K562 (cell line): ENCODE data around the gene GNAQ. TPM values are rescaled to one million over a fixed set of nuclear protein-coding genes. Genes with fewer than 3 reads are reported as not detected.

Source experiments
- C11orf30 ChIP-seq: fragments of 450-650 bp; IDR thresholded peaks from 2 replicates; pipeline ENCODE4 v1.6.1; 2016; ENCODE audit warnings: low read depth, mild to moderate bottlenecking
- CBFA2T3 ChIP-seq: fragments of 450-650 bp; IDR thresholded peaks from 2 replicates; pipeline ENCODE4 v1.6.1; 2017
- CCNT2 ChIP-seq: IDR thresholded peaks from 2 replicates; pipeline ENCODE4 v1.6.1; 2011; ENCODE audit warnings: borderline replicate concordance, low read depth, mild to moderate bottlenecking, moderate library complexity, mixed read lengths, low read length; ENCODE audit not compliant: insufficient read length; ENCODE audit errors: extremely low read depth
- CGGBP1 ChIP-seq: fragments of 250-450 bp; sonication (Bioruptor Pico); IDR thresholded peaks from 2 replicates; pipeline ENCODE4 v1.9.0; 2021; ENCODE audit warnings: mild to moderate bottlenecking
- CHD1 ChIP-seq: fragments of 200-600 bp; sonication (generic); IDR thresholded peaks from one replicate; pipeline ENCODE4 v1.6.1; 2012; ENCODE audit warnings: mild to moderate bottlenecking, moderate library complexity, low read length, inconsistent platforms
- EHMT2 ChIP-seq: fragments of 450-650 bp; IDR thresholded peaks from 2 replicates; pipeline ENCODE4 v1.6.1; 2018; ENCODE audit warnings: antibody characterized with exemption
- FOXA1 ChIP-seq: fragments of 450-650 bp; IDR thresholded peaks from 2 replicates; pipeline ENCODE4 v1.6.1; 2016; ENCODE audit warnings: mild to moderate bottlenecking, borderline replicate concordance
- FOXM1 ChIP-seq, 2 experiments: fragments of 450-650 bp in 1 of 2; sonication (generic) in 1 of 2; formaldehyde crosslinking in 1 of 2; IDR thresholded peaks; 2 replicates each; pipeline versions ENCODE4 v1.6.1 to v1.9.0; 2017 to 2022; ENCODE audit warnings: low read depth in 2 of 2, mild to moderate bottlenecking in 2 of 2, missing genetic modification reagents in 1 of 2, moderate library complexity in 1 of 2
- KLF10 ChIP-seq: fragments of 250-450 bp; sonication (Bioruptor Pico); IDR thresholded peaks from 2 replicates; pipeline ENCODE4 v1.6.1; 2021; ENCODE audit warnings: matching md5 sums
- LEF1 ChIP-seq: fragments of 450-650 bp; IDR thresholded peaks from 2 replicates; pipeline ENCODE4 v1.6.1; 2016; ENCODE audit warnings: mild to moderate bottlenecking
- MAFG ChIP-seq: fragments of 450-650 bp; conservative IDR thresholded peaks from 2 replicates; pipeline ENCODE4 v1.6.1; 2016; ENCODE audit warnings: missing genetic modification characterization, missing compliant biosample characterization
- NCOA1 ChIP-seq: fragments of 450-650 bp; IDR thresholded peaks from 2 replicates; pipeline ENCODE4 v1.6.1; 2016; ENCODE audit warnings: low read depth
- PML ChIP-seq: IDR thresholded peaks from 2 replicates; pipeline ENCODE4 v1.6.1; 2012; ENCODE audit warnings: low read length, inconsistent platforms
- POU5F1 ChIP-seq: fragments of 150-350 bp; IDR thresholded peaks from 2 replicates; pipeline ENCODE4 v1.6.1; 2014; ENCODE audit warnings: borderline replicate concordance, low read length, low read depth, mild to moderate bottlenecking; ENCODE audit not compliant: partially characterized antibody
- RBM22 ChIP-seq: fragments of 200-400 bp; formaldehyde crosslinking; IDR thresholded peaks from 2 replicates; pipeline ENCODE4 v1.6.1; 2018; ENCODE audit warnings: low read length, low read depth; ENCODE audit not compliant: poor library complexity, severe bottlenecking
- TAF15 ChIP-seq: fragments of 200-400 bp; formaldehyde crosslinking; IDR thresholded peaks from 2 replicates; pipeline ENCODE4 v1.6.1; 2017; ENCODE audit warnings: mild to moderate bottlenecking, low read depth, low read length, moderate library complexity
- TAF9B ChIP-seq: fragments of 450-650 bp; IDR thresholded peaks from 2 replicates; pipeline ENCODE4 v1.6.1; 2018; ENCODE audit warnings: mild to moderate bottlenecking; ENCODE audit not compliant: partially characterized antibody
- ZMIZ1 ChIP-seq, 2 experiments: fragments of 150-350 bp in 1 of 2; IDR thresholded peaks; 2 replicates each; pipeline ENCODE4 v1.6.1; 2012 to 2016; ENCODE audit warnings: low read depth in 2 of 2, low read length in 2 of 2, mild to moderate bottlenecking in 1 of 2, moderate library complexity in 1 of 2
- ZNF766 ChIP-seq: fragments of 200-800 bp; sonication (Bioruptor generic); conservative IDR thresholded peaks from 2 replicates; pipeline ENCODE4 v1.6.1; 2016; ENCODE audit warnings: missing genetic modification characterization, missing compliant biosample characterization
- ZNF785 ChIP-seq: fragments of 250-450 bp; sonication (Bioruptor Pico); IDR thresholded peaks from 2 replicates; pipeline ENCODE4 v1.4.0; 2020; ENCODE audit warnings: mild to moderate bottlenecking
- polyA plus RNA-seq, 8 experiments: library from polyadenylated mRNA; depleted of rRNA in 4 of 8; stranded (reverse) in 5 of 8; unstranded in 3 of 8; fragments of >200 nt; fragmentation: Nextera tagmentation in 2 of 8; fragmentation: Illumina TruSeq in 1 of 8; extraction: Ambion mirVana in 2 of 8; extraction: Trizol in 1 of 8; gene quantifications; 2 replicates each; pipeline versions ENCODE4 v1.2.1 to v1.2.3, GENCODE V29; 2011 to 2014; ENCODE audit warnings: inconsistent platforms in 1 of 8, missing spikeins in 1 of 8
- total RNA-seq, 7 experiments: library from RNA; depleted of rRNA in 6 of 7; stranded (reverse); fragments of >200 nt in 6 of 7; fragmentation: Illumina TruSeq in 2 of 7; extraction: Trizol in 2 of 7; gene quantifications; 2 replicates each; pipeline versions ENCODE4 v1.2.1 to v1.2.3, GENCODE V29; 2011 to 2021; ENCODE audit warnings: low replicate concordance in 1 of 7
- TF ChIP-seq, protein P1 (sequence below), 2 experiments: fragments of 450-650 bp in 1 of 2; sonication (generic) in 1 of 2; formaldehyde crosslinking in 1 of 2; IDR thresholded peaks in 1 of 2; conservative IDR thresholded peaks in 1 of 2; 2 replicates each; pipeline versions ENCODE4 v1.6.1 to v1.8.1; 2016 to 2023; ENCODE audit warnings: mild to moderate bottlenecking in 2 of 2, moderate library complexity in 2 of 2, inconsistent platforms in 1 of 2, missing genetic modification reagents in 1 of 2
- TF ChIP-seq, protein P2 (sequence below): fragments of 250-450 bp; sonication (Bioruptor Pico); IDR thresholded peaks from 2 replicates; pipeline ENCODE4 v1.5.0; 2020; ENCODE audit warnings: mild to moderate bottlenecking, borderline replicate concordance

GNAQ gene
- total and polyA plus RNA-seq, 9 of the 15 experiments (the other 6 are each of a cell fraction or from before 2014, with no cell fraction given): 4.8 to 27.9 (median 17.5) TPM

DNA sequence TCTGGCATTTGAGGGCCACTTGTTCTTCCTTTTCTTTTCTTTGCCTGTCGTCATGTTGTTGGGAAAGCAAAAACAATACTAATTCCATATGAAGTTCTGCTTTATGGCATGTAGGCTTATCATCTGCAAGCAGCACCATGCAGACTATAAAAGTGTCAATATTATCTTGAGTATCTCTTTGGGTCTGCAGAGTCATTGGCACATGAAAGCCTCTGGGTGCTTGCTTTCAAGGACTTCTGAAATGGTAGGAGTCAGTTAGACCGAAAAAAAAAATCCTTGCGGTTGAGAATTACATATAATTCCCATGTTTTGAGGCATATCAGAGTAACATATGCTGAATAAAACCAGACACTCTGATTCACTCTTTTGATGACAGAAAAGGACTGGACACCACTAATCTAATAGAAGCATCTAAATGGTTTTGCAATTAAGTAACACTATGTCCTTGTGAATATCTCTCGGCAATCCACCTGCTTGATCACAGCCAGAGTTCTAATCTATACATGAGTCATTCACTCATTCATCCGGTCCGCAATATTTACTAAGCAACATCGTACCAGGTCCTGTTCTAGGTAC lies 44.4 kb downstream of the GNAQ start (continued):
- TF ChIP-seq, protein P1, sequence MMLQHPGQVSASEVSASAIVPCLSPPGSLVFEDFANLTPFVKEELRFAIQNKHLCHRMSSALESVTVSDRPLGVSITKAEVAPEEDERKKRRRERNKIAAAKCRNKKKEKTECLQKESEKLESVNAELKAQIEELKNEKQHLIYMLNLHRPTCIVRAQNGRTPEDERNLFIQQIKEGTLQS (IDR thresholded peaks at IDR 0.05): peak; percentile 81; the same call in 1 of the 2 replicates
- TF ChIP-seq, protein P1 (CRISPR knock-in tag; conservative IDR thresholded peaks at IDR 0.05): peak; percentile 74; the same call in 1 of the 2 replicates
- TF ChIP-seq CHD1 (no peak), FOXM1 (IDR thresholded peaks at IDR 0.05; ENCODE audit: low read depth) (peak; percentile 66), FOXM1 (CRISPR knock-in tag; IDR thresholded peaks at IDR 0.05; ENCODE audit: low read depth) (no peak), POU5F1 (no peak), TAF9B (peak; percentile 27), CGGBP1 (CRISPR knock-in tag) (no peak), C11orf30 (peak; percentile 55; the same call in 1 of the 2 replicates), NCOA1 (peak; percentile 75), PML (peak; percentile 83), ZNF766 (CRISPR knock-in tag) (peak; percentile 69; the same call in 1 of the 2 replicates), FOXA1 (no peak), EHMT2 (peak; percentile 23; the same call in 1 of the 2 replicates), MAFG (tag) (peak; percentile 81), ZNF785 (CRISPR knock-in tag) (no peak), KLF10 (CRISPR knock-in tag) (no peak), CCNT2 (peak; percentile 59), CBFA2T3 (peak; percentile 90), RBM22 (no peak), TAF15 (no peak), ZMIZ1 (IDR thresholded peaks at IDR 0.05; ENCODE audit: low read depth in 2 of 2, low read length in 2 of 2) (peak in 1 of 2 experiments; percentile 88; a peak in 2 of 4 replicates), LEF1 (peak; percentile 93)
- TF ChIP-seq, protein P2, sequence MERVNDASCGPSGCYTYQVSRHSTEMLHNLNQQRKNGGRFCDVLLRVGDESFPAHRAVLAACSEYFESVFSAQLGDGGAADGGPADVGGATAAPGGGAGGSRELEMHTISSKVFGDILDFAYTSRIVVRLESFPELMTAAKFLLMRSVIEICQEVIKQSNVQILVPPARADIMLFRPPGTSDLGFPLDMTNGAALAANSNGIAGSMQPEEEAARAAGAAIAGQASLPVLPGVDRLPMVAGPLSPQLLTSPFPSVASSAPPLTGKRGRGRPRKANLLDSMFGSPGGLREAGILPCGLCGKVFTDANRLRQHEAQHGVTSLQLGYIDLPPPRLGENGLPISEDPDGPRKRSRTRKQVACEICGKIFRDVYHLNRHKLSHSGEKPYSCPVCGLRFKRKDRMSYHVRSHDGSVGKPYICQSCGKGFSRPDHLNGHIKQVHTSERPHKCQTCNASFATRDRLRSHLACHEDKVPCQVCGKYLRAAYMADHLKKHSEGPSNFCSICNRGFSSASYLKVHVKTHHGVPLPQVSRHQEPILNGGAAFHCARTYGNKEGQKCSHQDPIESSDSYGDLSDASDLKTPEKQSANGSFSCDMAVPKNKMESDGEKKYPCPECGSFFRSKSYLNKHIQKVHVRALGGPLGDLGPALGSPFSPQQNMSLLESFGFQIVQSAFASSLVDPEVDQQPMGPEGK (CRISPR knock-in tag): no peak
